DMS153 treated with DMSO at 0.1 percent for 48 hours (cell line): Measurements from ENCODE around the gene ADAMTSL5.
"Not testable (repeated sequence)": the region's sequence is repeated elsewhere in the genome, so short reads cannot be mapped to it uniquely, and the experiment has no call there.

Source experiments
- DNase-seq: peaks from one replicate; lab custom pipeline; 2025; ENCODE audit not compliant: unreplicated experiment; lab: John Stamatoyannopoulos, UW

ADAMTSL5 gene

DNA sequence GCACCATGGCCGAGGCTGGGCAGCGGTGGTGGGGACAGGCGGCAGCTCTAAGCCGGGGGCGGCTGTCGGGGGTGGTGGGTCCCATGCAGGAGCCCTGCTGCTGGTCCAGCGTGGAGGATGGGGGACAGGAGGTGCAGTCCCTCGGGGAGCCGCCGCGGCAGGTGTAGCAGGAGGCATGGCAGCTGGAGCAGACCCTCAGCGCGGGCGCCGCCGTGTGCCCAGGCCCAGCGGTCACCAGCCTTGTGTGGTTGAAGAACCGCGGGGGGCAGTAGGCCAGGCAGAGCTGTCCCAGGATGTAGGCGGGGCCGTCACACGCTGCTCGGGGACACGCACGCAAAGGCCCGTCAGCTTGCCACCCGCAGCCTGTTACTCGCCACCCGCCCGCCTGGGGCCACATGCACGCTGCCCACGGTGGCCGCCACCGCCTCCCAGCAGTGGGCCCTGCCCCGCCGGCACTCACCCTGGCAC lies 30.9 kb downstream of the ADAMTSL5 start:
- no peak for DNase-seq

DNA sequence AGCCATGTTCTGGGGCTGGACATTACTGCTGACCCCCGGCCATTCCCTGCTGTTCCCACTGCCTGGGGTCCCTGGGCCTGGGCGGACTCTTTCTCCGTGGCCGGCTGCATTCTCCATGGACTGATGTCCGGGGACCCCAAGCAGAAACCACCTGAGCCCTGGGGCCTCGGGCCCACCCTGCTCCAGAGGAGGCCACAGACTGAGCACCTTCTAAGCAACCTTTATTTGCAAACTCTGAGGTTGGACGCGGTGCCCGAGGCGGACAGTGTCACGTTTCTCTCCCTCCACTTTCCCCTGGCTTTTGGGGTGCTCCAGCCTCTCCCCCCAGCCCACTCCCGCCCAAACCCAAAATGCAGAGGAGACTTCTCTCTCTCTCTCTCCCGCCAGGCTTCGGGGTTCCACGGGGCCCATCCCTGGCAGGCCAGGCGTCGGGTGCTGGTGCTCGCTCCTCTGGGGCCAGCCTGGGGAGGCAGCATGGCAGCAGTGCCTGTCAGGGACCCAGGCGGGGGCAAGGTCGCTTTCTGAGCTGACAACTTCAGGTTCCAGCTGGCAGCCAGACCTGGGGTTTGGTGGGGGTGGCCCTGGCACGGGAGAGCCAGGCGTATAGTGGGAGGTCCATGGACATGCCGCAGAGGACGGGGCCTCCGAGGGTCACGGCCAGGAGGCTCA lies 31.5 kb downstream of the ADAMTSL5 start:
- DNase-seq, result no peak

DNA sequence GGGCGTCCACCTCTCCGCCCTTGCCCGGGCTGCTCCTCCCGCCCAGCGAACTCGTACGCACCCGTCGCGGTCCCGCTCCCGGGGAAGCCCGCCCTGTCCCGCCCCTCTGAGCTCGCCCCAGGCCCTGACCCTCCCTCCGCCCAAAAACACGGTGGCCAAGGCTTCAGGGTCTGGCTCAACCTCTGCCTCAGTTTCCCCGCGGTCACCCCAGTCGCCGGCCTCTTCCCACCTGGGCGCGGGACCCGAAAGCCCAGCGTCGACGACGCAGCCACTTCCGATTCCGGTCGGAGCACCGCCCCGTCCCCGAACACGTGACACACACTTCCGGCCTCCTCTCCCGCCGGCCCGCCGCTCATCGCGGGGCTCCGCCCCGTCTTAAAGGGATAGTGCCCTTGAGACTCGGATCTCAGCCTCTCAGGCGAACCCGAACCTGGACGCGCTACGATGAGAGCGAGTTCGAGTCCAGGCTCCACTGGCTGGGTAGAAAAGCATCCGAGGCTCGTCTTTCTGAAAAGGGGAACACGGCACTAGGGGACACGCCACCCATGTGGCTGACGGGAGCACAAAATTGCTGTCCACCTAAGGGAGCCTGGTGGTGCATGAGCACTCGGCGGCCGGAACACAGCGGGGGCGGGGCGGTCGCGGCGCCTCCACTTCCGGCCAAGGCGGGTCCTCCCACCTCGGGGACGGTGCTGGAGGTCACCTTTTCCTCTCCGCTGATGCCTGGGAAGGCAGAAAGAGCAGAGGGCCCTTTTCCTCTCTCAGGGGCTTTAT lies 33.7 kb downstream of the ADAMTSL5 start, which contains the start of gene C19orf25:
TSS of gene C19orf25 (minus strand) at position 282 of the 774 bp plus-strand sequence. CDS start 312 bp downstream, outside the sequence.
- peak; percentile 20 for DNase-seq

DNA sequence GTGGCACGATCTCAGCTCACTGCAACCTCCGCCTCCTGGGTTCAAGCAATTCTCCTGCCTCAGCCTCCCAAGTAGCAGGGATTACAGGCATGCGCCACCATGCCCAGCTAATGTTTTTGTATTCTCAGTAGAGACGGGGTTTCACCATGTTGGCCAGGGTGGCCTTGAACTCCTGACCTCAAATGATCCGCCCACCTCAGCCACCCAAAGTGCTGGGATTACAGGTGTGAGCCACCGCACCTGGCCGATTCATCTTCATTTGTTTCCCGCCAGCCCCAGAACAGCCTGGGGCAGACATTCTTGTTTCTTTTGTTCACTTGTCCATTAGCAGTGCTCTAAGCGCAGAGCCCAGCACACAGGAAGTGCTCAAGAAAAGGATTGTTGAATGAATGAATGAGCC lies 35.8 kb downstream of the ADAMTSL5 start:
- not testable (repeated sequence) for DNase-seq

GRCh38 chr19:1475751-1476437 lies 36.9 kb downstream of the ADAMTSL5 start:
- DNase-seq, result no peak

- DNase-seq, result no peak
Measured at GRCh38 chr19:1474765-1475351, 38.0 kb downstream of the ADAMTSL5 start.

- no peak for DNase-seq
Measured at GRCh38 chr19:1474011-1474764, 38.6 kb downstream of the ADAMTSL5 start.

- no peak for DNase-seq
Measured at GRCh38 chr19:1473085-1473851, 39.6 kb downstream of the ADAMTSL5 start.

- DNase-seq, result no peak
Measured at GRCh38 chr19:1472231-1473084, 40.4 kb downstream of the ADAMTSL5 start.

- DNase-seq, result no peak
Measured at GRCh38 chr19:1471515-1472160, 41.2 kb downstream of the ADAMTSL5 start.

DNA sequence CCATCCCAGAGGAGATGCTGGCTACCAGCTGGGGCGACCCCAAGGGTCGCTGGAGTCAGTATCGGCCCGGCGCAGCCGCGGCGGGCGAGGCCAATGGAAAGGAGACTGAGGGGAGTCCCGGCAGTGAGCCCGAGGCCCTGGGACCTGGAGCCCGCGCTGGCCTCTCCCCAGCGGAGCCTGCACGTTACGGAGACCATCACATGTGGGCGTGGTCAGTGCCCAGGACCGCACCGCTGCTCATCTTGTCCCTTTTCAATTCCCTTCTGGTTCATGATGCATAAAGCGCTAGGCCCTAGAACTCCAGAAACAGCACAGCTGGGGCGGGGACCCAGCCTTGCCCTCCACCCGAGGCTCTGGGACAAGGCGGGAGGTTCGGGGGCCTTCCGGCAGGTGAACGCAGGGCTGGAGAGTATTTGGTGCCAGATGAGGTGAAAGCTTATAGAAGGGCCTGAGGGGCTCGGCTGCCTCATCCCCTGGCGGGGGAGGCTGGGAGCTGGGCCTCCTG lies 41.8 kb downstream of the ADAMTSL5 start:
- DNase-seq, result no peak

DNA sequence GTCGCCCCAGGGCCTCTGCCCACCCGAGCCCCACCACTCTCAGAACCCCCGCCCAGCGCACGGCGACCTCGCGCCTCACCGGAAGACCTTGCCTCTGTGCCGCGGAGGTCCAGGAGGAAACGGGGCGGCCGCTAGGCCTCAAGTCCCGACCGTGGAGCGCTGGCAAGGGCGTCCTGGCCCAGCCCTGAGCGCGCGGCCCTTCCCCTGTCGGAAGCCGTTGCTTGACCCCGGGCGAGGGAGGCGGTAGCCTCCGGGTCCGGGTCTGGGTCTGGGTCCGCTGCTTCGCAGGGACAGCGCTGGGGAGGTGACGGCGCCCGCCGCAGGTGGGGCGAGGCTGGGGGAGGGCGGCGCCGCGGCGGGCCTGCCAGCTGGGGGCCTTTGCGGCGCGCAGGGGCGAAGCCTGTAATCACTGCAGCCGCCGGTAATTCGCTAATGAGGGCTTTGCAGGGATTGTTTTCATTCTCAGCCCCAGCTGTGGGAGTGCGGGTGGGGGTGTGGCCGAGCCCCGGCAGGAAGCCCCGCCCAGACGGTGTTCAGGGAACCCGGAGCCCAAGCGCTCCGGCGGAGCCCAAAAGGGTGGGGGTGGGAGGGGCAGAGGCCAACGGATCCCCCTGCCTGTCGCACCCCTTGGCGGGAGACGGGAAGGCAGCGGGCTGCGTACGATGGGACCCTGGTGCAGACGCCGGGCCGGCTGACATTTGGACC lies 42.4 kb downstream of the ADAMTSL5 start:
- no peak for DNase-seq

DNA sequence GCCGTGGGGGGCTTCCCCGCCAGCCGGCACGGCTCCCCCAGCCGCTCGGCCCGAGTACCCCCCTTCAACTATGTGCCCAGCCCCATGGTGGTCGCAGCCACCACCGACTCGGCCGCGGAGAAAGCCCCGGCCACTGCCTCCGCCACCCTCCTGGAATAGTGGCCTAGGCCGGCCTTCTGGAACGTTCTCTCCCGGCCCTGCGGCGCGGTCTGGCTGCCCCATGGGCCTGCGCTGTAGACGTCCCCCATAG lies 42.8 kb downstream of the ADAMTSL5 start:
- DNase-seq, result no peak

DNA sequence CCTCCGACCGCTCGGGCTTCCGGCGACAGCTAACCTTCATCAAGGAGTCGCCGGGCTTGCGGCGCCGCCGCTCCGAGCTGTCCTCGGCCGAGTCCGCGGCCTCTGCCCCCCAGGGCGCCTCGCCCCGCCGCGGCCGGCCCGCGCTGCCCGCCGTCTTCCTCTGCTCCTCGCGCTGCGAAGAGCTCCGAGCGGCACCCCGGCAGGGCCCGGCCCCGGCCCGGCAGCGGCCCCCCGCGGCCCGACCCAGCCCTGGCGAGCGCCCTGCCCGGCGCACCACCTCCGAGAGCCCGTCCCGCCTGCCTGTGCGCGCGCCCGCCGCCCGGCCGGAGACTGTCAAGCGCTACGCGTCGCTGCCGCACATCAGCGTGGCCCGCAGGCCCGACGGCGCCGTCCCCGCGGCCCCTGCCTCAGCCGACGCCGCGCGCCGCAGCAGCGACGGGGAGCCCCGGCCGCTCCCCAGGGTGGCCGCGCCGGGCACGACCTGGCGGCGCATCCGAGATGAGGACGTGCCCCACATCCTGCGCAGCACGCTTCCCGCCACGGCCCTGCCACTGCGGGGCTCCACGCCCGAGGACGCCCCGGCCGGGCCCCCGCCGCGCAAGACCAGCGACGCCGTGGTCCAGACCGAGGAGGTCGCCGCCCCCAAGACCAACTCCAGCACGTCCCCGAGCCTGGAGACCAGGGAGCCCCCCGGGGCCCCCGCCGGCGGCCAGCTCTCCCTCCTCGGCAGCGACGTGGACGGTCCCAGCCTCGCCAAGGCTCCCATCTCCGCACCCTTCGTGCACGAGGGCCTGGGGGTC lies 43.4 kb downstream of the ADAMTSL5 start:
- no peak for DNase-seq

DNA sequence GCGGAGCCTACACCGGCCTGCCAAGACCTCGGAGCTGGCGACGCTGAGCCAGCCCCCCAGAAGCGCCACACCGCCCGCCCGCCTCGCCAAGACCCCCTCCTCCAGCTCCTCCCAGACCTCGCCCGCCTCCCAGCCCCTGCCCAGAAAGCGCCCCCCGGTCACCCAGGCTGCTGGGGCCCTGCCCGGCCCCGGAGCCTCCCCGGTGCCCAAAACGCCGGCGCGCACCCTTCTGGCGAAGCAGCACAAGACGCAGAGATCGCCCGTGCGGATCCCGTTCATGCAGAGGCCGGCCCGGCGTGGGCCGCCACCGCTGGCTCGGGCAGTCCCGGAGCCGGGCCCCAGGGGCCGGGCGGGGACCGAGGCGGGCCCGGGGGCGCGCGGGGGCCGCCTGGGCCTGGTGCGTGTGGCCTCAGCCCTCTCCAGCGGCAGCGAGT lies 44.0 kb downstream of the ADAMTSL5 start:
- no peak for DNase-seq

DNA sequence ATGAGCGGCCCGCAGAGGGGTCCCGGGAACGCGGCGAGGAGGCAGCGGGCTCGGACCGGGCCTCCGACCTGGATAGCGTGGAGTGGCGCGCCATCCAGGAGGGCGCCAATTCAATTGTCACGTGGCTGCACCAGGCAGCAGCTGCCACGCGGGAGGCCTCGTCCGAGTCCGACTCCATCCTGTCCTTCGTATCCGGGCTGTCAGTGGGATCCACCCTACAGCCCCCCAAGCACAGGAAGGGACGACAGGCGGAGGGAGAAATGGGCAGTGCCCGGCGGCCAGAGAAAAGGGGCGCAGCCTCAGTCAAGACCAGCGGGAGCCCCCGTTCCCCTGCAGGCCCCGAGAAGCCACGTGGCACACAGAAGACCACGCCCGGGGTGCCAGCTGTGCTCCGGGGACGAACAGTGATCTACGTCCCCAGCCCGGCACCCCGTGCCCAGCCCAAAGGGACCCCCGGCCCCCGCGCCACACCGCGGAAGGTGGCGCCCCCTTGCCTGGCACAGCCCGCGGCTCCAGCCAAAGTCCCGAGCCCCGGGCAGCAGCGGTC lies 44.5 kb downstream of the ADAMTSL5 start:
- no peak for DNase-seq
